Measurements from ENCODE around the gene CD27. TPM values are rescaled to one million over a fixed set of nuclear protein-coding genes. Genes with fewer than 3 reads are reported as not detected.

CD27 gene
- polyA plus RNA-seq, 4 donors, result 0.56 to 2.5 (median 1.3) TPM

- no peak for DNase-seq (ENCODE audit: low read depth in 4 of 4, low spot score in 2 of 4)
These were observed 11.8 kb upstream of the CD27 start for GRCh38 chr12:6432991-6433390.

- DNase-seq (ENCODE audit: low read depth in 4 of 4, low spot score in 2 of 4), result no peak
These were observed 10.3 kb upstream of the CD27 start for GRCh38 chr12:6434205-6435140.

GRCh38 chr12:6435961-6436715 lies 8.6 kb upstream of the CD27 start:
- DNase-seq (ENCODE audit: low read depth in 4 of 4, low spot score in 2 of 4), result no peak

- DNase-seq (ENCODE audit: low read depth in 4 of 4, low spot score in 2 of 4), result no peak
These were observed 7.2 kb upstream of the CD27 start for GRCh38 chr12:6437586-6437985.

- no peak for DNase-seq (ENCODE audit: low read depth in 4 of 4, low spot score in 2 of 4)
These were observed 6.4 kb upstream of the CD27 start for GRCh38 chr12:6438345-6438744.

- DNase-seq (ENCODE audit: low read depth in 4 of 4, low spot score in 2 of 4), result no peak
These were observed 4.4 kb upstream of the CD27 start for GRCh38 chr12:6440391-6440790.

- no peak for DNase-seq (ENCODE audit: low read depth in 4 of 4, low spot score in 2 of 4)
These were observed 1.9 kb upstream of the CD27 start for GRCh38 chr12:6442836-6443235.

GRCh38 chr12:6443361-6443983 lies 1.3 kb upstream of the CD27 start:
- no peak for DNase-seq (ENCODE audit: low read depth in 4 of 4, low spot score in 2 of 4)

GRCh38 chr12:6444031-6444430 lies 724 bp upstream of the CD27 start:
- no peak for DNase-seq (ENCODE audit: low read depth in 4 of 4, low spot score in 2 of 4)

GRCh38 chr12:6450091-6450868 lies 5.5 kb downstream of the CD27 start:
- DNase-seq (ENCODE audit: low read depth in 4 of 4, low spot score in 2 of 4), result no peak

GRCh38 chr12:6450869-6451347 lies 6.2 kb downstream of the CD27 start:
- no peak for DNase-seq (ENCODE audit: low read depth in 4 of 4, low spot score in 2 of 4)

GRCh38 chr12:6451348-6452244 lies 6.8 kb downstream of the CD27 start, which contains the start of gene TAPBPL:
TAPBPL (plus strand) TSS chr12:6452042; CDS start chr12:6452249, 207 bp downstream.
- DNase-seq (ENCODE audit: low read depth in 4 of 4, low spot score in 2 of 4), result peak in 3 of 4 donors; percentile 78 to 83 (median 80)

GRCh38 chr12:6452245-6452943 lies 7.6 kb downstream of the CD27 start:
- DNase-seq (ENCODE audit: low read depth in 4 of 4, low spot score in 2 of 4), result no peak

- no peak for DNase-seq (ENCODE audit: low read depth in 4 of 4, low spot score in 2 of 4)
These were observed 8.3 kb downstream of the CD27 start for GRCh38 chr12:6452944-6453630.

- no peak for DNase-seq (ENCODE audit: low read depth in 4 of 4, low spot score in 2 of 4)
These were observed 12.6 kb downstream of the CD27 start for GRCh38 chr12:6457220-6457945.

- DNase-seq (ENCODE audit: low read depth in 4 of 4, low spot score in 2 of 4), result no peak
These were observed 13.7 kb downstream of the CD27 start for GRCh38 chr12:6458281-6459003.

- no peak for DNase-seq (ENCODE audit: low read depth in 4 of 4, low spot score in 2 of 4)
These were observed 14.2 kb downstream of the CD27 start for GRCh38 chr12:6459004-6459337.

All from left renal cortex interstitium (tissue), 4 donors.